Left ventricle myocardium inferior (tissue), 1 donor: ENCODE results near the gene CCT3. TPM values are rescaled to one million over a fixed set of nuclear protein-coding genes. Genes with fewer than 3 reads are reported as not detected.

ENCODE experiments used
- DNase-seq: peaks from one replicate; pipeline ENCODE4 v3.0.0-alpha.2; 2020
- H3K27ac ChIP-seq: fragments of 200-600 bp; replicated peaks from 2 replicates; pipeline ENCODE4 v1.8.0; 2021
- H3K27me3 ChIP-seq: fragments of 200-600 bp; 2 replicates; pipeline ENCODE4 v1.8.0; 2021; ENCODE audit warnings: low read depth
- H3K36me3 ChIP-seq: fragments of 200-600 bp; 2 replicates; pipeline ENCODE4 v1.8.0; 2021
- H3K4me1 ChIP-seq: fragments of 200-600 bp; 2 replicates; pipeline ENCODE4 v1.8.0; 2021
- H3K4me3 ChIP-seq: fragments of 200-600 bp; 2 replicates; pipeline ENCODE4 v1.8.0; 2021; ENCODE audit warnings: mild to moderate bottlenecking, moderate library complexity
- H3K9me3 ChIP-seq: fragments of 200-600 bp; replicated peaks from 2 replicates; pipeline ENCODE4 v1.8.0; 2021
- CTCF ChIP-seq: fragments of 200-600 bp; IDR thresholded peaks from 2 replicates; pipeline ENCODE4 v1.8.0; 2021; ENCODE audit warnings: antibody characterized with exemption, mild to moderate bottlenecking, borderline replicate concordance
- intact Hi-C: fragments of 100-400 bp; cut with micrococcal nuclease; formaldehyde crosslinking; loops from one replicate; pipeline ENCODE4 v1.11.0; 2022
- total RNA-seq: library from RNA; stranded (reverse); fragmentation: NEBNext Ultra II Directional; extraction: Animal tissue kit (Norgen Biotek cat#: 25700); gene quantifications from one replicate; pipeline ENCODE4 v1.2.1, GENCODE V29; 2021
- donor health status: DM: no; HTN: yes; CAD: no; lungs with severe emphysema.

The CCT3 gene
- total RNA-seq, 1 donor from 2014 or later, result 123 TPM

- no peak for TF ChIP-seq CTCF
- Histone ChIP-seq H3K9me3 (no peaks in the 10 kb centered on the region), H3K36me3 (peaks cover 18% of the 10 kb centered on the region), H3K4me1 (peaks cover 49% of the 10 kb centered on the region), H3K27me3 (no peaks in the 10 kb centered on the region), H3K27ac (peak overlapping the region; percentile 92), H3K4me3 (peak overlapping the region; percentile 82)
- intact Hi-C loops, result no loop called here
- no peak for DNase-seq
These were observed 54.6 kb downstream of the CCT3 start for GRCh38 chr1:156283521-156283920.

GRCh38 chr1:156282479-156283222 lies 55.4 kb downstream of the CCT3 start, which contains the start of gene SMG5:
Gene SMG5 (minus strand): TSS chr1:156282825. CDS start chr1:156282680, 145 bp downstream.
- H3K4me3 ChIP-seq, result peak within 1 kb of the TSS; percentile 82
- intact Hi-C loops, result no loop called here
- H3K27ac ChIP-seq, result peak within 1 kb of the TSS; percentile 92
- no peak for TF ChIP-seq CTCF
- H3K4me1 ChIP-seq, result peaks cover 49% of the 10 kb centered on the region
- no peaks in the 10 kb centered on the region for H3K27me3 ChIP-seq
- peak; percentile 96 for DNase-seq
- H3K9me3 ChIP-seq, result no peaks in the 10 kb centered on the region
- peaks cover 21% of the 10 kb centered on the region for H3K36me3 ChIP-seq

- no peak for DNase-seq
- Histone ChIP-seq H3K4me1 (peaks cover 49% of the 10 kb centered on the region), H3K4me3 (peak overlapping the region; percentile 82), H3K27me3 (no peaks in the 10 kb centered on the region), H3K9me3 (no peaks in the 10 kb centered on the region), H3K27ac (peak overlapping the region; percentile 92), H3K36me3 (peaks cover 29% of the 10 kb centered on the region)
- no peak for TF ChIP-seq CTCF
- intact Hi-C loops, result no loop called here
These were observed 56.2 kb downstream of the CCT3 start for GRCh38 chr1:156281693-156282478.

GRCh38 chr1:156281281-156281680 lies 56.8 kb downstream of the CCT3 start:
- peak overlapping the region; percentile 92 for H3K27ac ChIP-seq
- no peaks in the 10 kb centered on the region for H3K27me3 ChIP-seq
- intact Hi-C loops, result no loop called here
- no peaks in the 10 kb centered on the region for H3K9me3 ChIP-seq
- peak overlapping the region; percentile 82 for H3K4me3 ChIP-seq
- TF ChIP-seq CTCF, result peak; percentile 14
- peaks cover 29% of the 10 kb centered on the region for H3K36me3 ChIP-seq
- peak; percentile 65 for DNase-seq
- peaks cover 49% of the 10 kb centered on the region for H3K4me1 ChIP-seq

- H3K9me3 ChIP-seq, result no peaks in the 10 kb centered on the region
- intact Hi-C loops, result no loop called here
- H3K27me3 ChIP-seq, result no peaks in the 10 kb centered on the region
- peaks cover 42% of the 10 kb centered on the region for H3K36me3 ChIP-seq
- H3K4me3 ChIP-seq, result no peak overlapping the region
- no peak for DNase-seq
- peaks cover 49% of the 10 kb centered on the region for H3K4me1 ChIP-seq
- TF ChIP-seq CTCF, result no peak
- no peak overlapping the region for H3K27ac ChIP-seq
These were observed 58.3 kb downstream of the CCT3 start for GRCh38 chr1:156279837-156280236.
